ENCODE data around the gene AGBL2. TPM values are rescaled to one million over a fixed set of nuclear protein-coding genes. Genes with fewer than 3 reads are reported as not detected.
"Not testable (repeated sequence)": the region's sequence is repeated elsewhere in the genome, so short reads cannot be mapped to it uniquely, and the experiment has no call there.

Gene AGBL2, protein sequence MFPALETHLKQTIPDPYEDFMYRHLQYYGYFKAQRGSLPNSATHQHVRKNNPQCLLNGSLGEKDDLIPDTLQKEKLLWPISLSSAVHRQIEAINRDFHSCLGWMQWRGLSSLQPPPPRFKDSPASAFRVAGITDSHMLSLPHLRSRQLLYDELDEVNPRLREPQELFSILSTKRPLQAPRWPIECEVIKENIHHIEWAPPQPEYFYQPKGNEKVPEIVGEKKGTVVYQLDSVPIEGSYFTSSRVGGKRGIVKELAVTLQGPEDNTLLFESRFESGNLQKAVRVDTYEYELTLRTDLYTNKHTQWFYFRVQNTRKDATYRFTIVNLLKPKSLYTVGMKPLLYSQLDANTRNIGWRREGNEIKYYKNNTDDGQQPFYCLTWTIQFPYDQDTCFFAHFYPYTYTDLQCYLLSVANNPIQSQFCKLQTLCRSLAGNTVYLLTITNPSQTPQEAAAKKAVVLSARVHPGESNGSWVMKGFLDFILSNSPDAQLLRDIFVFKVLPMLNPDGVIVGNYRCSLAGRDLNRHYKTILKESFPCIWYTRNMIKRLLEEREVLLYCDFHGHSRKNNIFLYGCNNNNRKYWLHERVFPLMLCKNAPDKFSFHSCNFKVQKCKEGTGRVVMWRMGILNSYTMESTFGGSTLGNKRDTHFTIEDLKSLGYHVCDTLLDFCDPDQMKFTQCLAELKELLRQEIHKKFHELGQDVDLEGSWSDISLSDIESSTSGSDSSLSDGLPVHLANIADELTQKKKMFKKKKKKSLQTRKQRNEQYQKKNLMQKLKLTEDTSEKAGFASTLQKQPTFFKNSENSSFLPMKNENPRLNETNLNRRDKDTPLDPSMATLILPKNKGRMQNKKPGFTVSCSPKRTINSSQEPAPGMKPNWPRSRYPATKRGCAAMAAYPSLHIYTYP
- polyA plus RNA-seq (2013) = 1.7 and 2.2 TPM in 2 replicates

DNA sequence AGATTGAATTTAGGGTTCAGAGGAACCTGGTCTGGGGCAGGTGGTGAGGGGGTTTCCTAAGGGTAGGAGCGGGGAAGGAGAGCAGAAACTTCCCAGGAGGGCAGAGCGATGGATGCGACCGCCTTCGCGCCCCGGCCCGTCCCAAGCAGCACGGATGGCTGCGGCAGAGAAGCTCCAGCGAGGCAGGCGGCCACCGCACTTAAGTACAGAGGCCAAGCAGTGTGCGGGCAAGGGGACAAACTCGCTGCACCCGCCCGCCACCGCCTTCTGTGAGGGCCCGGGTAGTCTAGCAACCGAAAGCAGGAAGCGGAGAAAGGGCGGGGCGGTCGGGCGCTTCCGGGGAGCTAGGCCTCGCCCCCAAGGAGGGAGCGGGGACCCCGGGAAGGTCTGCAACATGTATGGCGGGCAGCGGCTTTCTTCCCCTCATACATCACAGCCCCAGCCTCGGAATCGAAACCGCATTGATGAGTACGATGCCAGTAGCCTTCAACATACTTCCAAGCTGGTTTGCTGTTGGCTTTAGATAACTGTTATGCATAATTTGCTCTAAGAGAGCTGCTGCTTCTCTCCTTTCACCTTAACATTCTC lies at the start of gene AGBL2:
Gene AGBL2 (minus strand): TSS at position 288 of the 588 bp plus-strand sequence. CDS start 719 bp downstream, outside the sequence.
- Histone ChIP-seq H2AFZ (ENCODE audit: insufficient read depth, low read length, poor library complexity) (peak within 1 kb of the TSS; percentile 85), H3K9ac (ENCODE audit: low read length) (peak within 1 kb of the TSS; percentile 52)

DNA sequence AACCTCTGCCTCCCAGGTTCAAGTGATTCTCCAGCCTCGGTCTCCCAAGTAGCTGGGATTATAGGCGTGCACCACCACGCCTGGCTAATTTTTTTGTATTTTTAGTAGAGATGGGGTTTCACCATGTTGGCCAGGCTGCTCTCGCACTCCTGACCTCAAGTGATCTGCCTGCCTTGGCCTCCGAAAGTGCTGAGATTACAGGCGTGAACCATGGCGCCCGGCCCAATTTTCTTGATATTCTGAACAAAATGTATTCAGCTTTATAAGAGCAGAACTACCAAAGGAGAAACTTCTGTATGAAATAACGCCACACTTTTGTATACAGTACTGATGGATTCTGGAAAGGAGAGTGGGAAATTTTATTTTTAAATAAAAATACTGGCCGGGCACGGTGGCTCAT lies 44.1 kb upstream of the AGBL2 start:
- H3K18ac ChIP-seq (ENCODE audit: low read length); H4K91ac ChIP-seq (ENCODE audit: low read depth, low read length); H3K27ac ChIP-seq (ENCODE audit: low read depth, low read length); H3K4me3 ChIP-seq (ENCODE audit: low read depth, low read length); H3K4me2 ChIP-seq (ENCODE audit: low read length); H3K9me3 ChIP-seq (ENCODE audit: insufficient read depth, low read depth, low read length); H3K23ac ChIP-seq (ENCODE audit: low read length); H2BK5ac ChIP-seq (ENCODE audit: low read depth, low read length, poor library complexity); H3K79me2 ChIP-seq (ENCODE audit: control insufficient read depth, insufficient read depth, low read length, poor library complexity); H4K8ac ChIP-seq (ENCODE audit: low read depth, low read length); H2BK12ac ChIP-seq (ENCODE audit: low read length); H4K12ac ChIP-seq (ENCODE audit: low read depth, low read length); H3K27me3 ChIP-seq (ENCODE audit: insufficient read depth, low read length); H3K14ac ChIP-seq (ENCODE audit: low read length); H2BK120ac ChIP-seq (ENCODE audit: insufficient read depth, low read length, poor library complexity); H2AFZ ChIP-seq (ENCODE audit: insufficient read depth, low read length, poor library complexity); H3K4ac ChIP-seq (ENCODE audit: low read depth, low read length); H3K79me1 ChIP-seq (ENCODE audit: low read length); H3K4me1 ChIP-seq (ENCODE audit: control insufficient read depth in 1 of 2, insufficient read depth in 2 of 2, low read length in 2 of 2); H2AK5ac ChIP-seq (ENCODE audit: low read length); DNase-seq; H3K9ac ChIP-seq (ENCODE audit: low read length): not testable (repeated sequence)
- WGBS (ENCODE audit: extremely low coverage, insufficient coverage, insufficient read length) = no CpG with 5 or more reads among the region's 11 CpGs
- peaks cover 55 to 60% of the 10 kb centered on the region in 2 experiments for H3K36me3 ChIP-seq (ENCODE audit: control insufficient read depth in 1 of 2, insufficient read depth in 2 of 2, low read length in 2 of 2)

More for the DNA sequence above, at the start of gene AGBL2:
- DNase-seq = peak; percentile 73 to 74
- peak within 1 kb of the TSS; percentile 75 for H3K18ac ChIP-seq (ENCODE audit: low read length)
- peak within 1 kb of the TSS; percentile 33 for H4K91ac ChIP-seq (ENCODE audit: low read depth, low read length)
- H3K27me3 ChIP-seq (ENCODE audit: insufficient read depth, low read length) = no peaks in the 10 kb centered on the region
- peak within 1 kb of the TSS; percentile 89 for H4K8ac ChIP-seq (ENCODE audit: low read depth, low read length)
- H3K36me3 ChIP-seq (ENCODE audit: control insufficient read depth in 1 of 2, insufficient read depth in 2 of 2, low read length in 2 of 2) = peaks cover 13 to 16% of the 10 kb centered on the region in 2 experiments
- no peak within 1 kb of the TSS for H2AK5ac ChIP-seq (ENCODE audit: low read length)
- no peaks in the 10 kb centered on the region for H3K9me3 ChIP-seq (ENCODE audit: insufficient read depth, low read depth, low read length)
- H3K4me2 ChIP-seq (ENCODE audit: low read length) = peak within 1 kb of the TSS; percentile 78
- no peak within 1 kb of the TSS for H2BK5ac ChIP-seq (ENCODE audit: low read depth, low read length, poor library complexity)
- peaks cover 3% of the 10 kb centered on the region in 2 experiments for H3K4me1 ChIP-seq (ENCODE audit: control insufficient read depth in 1 of 2, insufficient read depth in 2 of 2, low read length in 2 of 2)
- no peak within 1 kb of the TSS for H3K23ac ChIP-seq (ENCODE audit: low read length)
- H3K79me1 ChIP-seq (ENCODE audit: low read length) = peaks cover 3% of the 10 kb centered on the region
- peaks cover 2% of the 10 kb centered on the region for H3K79me2 ChIP-seq (ENCODE audit: control insufficient read depth, insufficient read depth, low read length, poor library complexity)
- WGBS (ENCODE audit: extremely low coverage, insufficient coverage, insufficient read length) = no CpG with 5 or more reads among the region's 35 CpGs
- peak within 1 kb of the TSS; percentile 65 for H4K12ac ChIP-seq (ENCODE audit: low read depth, low read length)
- H2BK12ac ChIP-seq (ENCODE audit: low read length) = no peak within 1 kb of the TSS
- no peak within 1 kb of the TSS for H2BK120ac ChIP-seq (ENCODE audit: insufficient read depth, low read length, poor library complexity)
- peak within 1 kb of the TSS; percentile 77 for H3K14ac ChIP-seq (ENCODE audit: low read length)
- H3K4ac ChIP-seq (ENCODE audit: low read depth, low read length) = no peak within 1 kb of the TSS
- H3K4me3 ChIP-seq (ENCODE audit: low read depth, low read length) = peak within 1 kb of the TSS; percentile 73
- H3K27ac ChIP-seq (ENCODE audit: low read depth, low read length) = no peak within 1 kb of the TSS

DNA sequence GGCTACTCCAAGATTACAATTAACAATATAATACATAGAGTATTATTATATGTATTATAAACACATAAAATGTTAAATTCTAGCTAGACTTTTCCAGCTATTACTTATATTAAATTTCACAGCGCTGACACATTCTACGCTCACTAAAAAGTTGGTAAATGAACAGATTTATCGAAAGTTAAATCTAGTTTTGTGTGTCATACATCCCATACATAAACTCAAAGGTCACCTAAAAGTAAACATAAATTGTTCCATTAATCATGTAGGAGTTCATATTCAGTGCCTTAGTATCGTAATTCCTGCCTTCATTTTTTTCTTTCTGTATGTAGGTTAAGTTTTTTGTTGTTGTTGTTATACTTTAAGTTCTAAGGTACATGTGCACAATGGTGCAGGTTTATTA lies 41.0 kb upstream of the AGBL2 start:
- Histone ChIP-seq H3K4me3 (ENCODE audit: low read depth, low read length) (no peak overlapping the region), H2BK120ac (ENCODE audit: insufficient read depth, low read length, poor library complexity) (no peak overlapping the region), H3K14ac (ENCODE audit: low read length) (no peak overlapping the region), H3K4me2 (ENCODE audit: low read length) (no peak overlapping the region), H4K91ac (ENCODE audit: low read depth, low read length) (no peak overlapping the region), H2BK12ac (ENCODE audit: low read length) (no peak overlapping the region), H3K23ac (ENCODE audit: low read length) (no peak overlapping the region), H3K18ac (ENCODE audit: low read length) (no peak overlapping the region), H2BK5ac (ENCODE audit: low read depth, low read length, poor library complexity) (no peak overlapping the region), H4K12ac (ENCODE audit: low read depth, low read length) (no peak overlapping the region), H3K4me1 (ENCODE audit: control insufficient read depth in 1 of 2, insufficient read depth in 2 of 2, low read length in 2 of 2) (no peaks in the 10 kb centered on the region), H4K8ac (ENCODE audit: low read depth, low read length) (no peak overlapping the region), H3K9ac (ENCODE audit: low read length) (no peak overlapping the region), H3K36me3 (ENCODE audit: control insufficient read depth in 1 of 2, insufficient read depth in 2 of 2, low read length in 2 of 2) (peaks cover 62 to 66% of the 10 kb centered on the region in 2 experiments), H2AFZ (ENCODE audit: insufficient read depth, low read length, poor library complexity) (no peak overlapping the region), H3K4ac (ENCODE audit: low read depth, low read length) (no peak overlapping the region), H2AK5ac (ENCODE audit: low read length) (no peak overlapping the region), H3K79me2 (ENCODE audit: control insufficient read depth, insufficient read depth, low read length, poor library complexity) (no peaks in the 10 kb centered on the region), H3K79me1 (ENCODE audit: low read length) (no peaks in the 10 kb centered on the region), H3K27ac (ENCODE audit: low read depth, low read length) (no peak overlapping the region), H3K27me3 (ENCODE audit: insufficient read depth, low read length) (no peaks in the 10 kb centered on the region), H3K9me3 (ENCODE audit: insufficient read depth, low read depth, low read length) (no peaks in the 10 kb centered on the region)
- WGBS (ENCODE audit: extremely low coverage, insufficient coverage, insufficient read length) = no CpG with 5 or more reads among the region's 4 CpGs
- no peak for DNase-seq

DNA sequence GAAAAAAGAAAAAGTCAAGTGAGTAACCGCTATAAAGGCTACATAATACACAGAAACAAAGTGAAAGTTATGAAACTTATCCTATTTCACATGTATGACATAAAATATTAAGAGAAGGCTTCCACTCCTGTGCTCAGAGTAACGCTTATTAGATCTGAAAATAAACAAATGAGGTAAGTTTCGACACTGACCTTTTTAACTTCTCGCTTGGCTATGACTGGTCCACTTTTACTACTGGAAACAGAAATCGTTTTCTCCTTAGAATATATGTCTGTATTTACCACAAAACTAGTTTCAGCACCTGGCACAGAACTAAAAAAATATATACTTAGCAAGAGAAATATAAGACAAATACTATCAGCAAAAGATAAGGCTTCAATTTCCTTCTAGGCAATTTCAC lies 35.6 kb upstream of the AGBL2 start:
- H3K4ac ChIP-seq (ENCODE audit: low read depth, low read length) = no peak overlapping the region
- no peak overlapping the region for H4K12ac ChIP-seq (ENCODE audit: low read depth, low read length)
- H3K79me2 ChIP-seq (ENCODE audit: control insufficient read depth, insufficient read depth, low read length, poor library complexity) = no peaks in the 10 kb centered on the region
- no peak overlapping the region for H2AFZ ChIP-seq (ENCODE audit: insufficient read depth, low read length, poor library complexity)
- no peak overlapping the region for H3K9ac ChIP-seq (ENCODE audit: low read length)
- no peak overlapping the region for H3K14ac ChIP-seq (ENCODE audit: low read length)
- H3K4me1 ChIP-seq (ENCODE audit: control insufficient read depth in 1 of 2, insufficient read depth in 2 of 2, low read length in 2 of 2) = no peaks in the 10 kb centered on the region
- H2AK5ac ChIP-seq (ENCODE audit: low read length) = no peak overlapping the region
- no peak overlapping the region for H3K4me2 ChIP-seq (ENCODE audit: low read length)
- no peak overlapping the region for H3K27ac ChIP-seq (ENCODE audit: low read depth, low read length)
- no peak overlapping the region for H3K4me3 ChIP-seq (ENCODE audit: low read depth, low read length)
- no peaks in the 10 kb centered on the region for H3K27me3 ChIP-seq (ENCODE audit: insufficient read depth, low read length)
- H2BK120ac ChIP-seq (ENCODE audit: insufficient read depth, low read length, poor library complexity) = no peak overlapping the region
- no peak for DNase-seq
- no peak overlapping the region for H3K18ac ChIP-seq (ENCODE audit: low read length)
- H3K79me1 ChIP-seq (ENCODE audit: low read length) = no peaks in the 10 kb centered on the region
- no peak overlapping the region for H2BK12ac ChIP-seq (ENCODE audit: low read length)
- no peak overlapping the region for H4K91ac ChIP-seq (ENCODE audit: low read depth, low read length)
- peaks cover 65 to 70% of the 10 kb centered on the region in 2 experiments for H3K36me3 ChIP-seq (ENCODE audit: control insufficient read depth in 1 of 2, insufficient read depth in 2 of 2, low read length in 2 of 2)
- H4K8ac ChIP-seq (ENCODE audit: low read depth, low read length) = no peak overlapping the region
- no peak overlapping the region for H2BK5ac ChIP-seq (ENCODE audit: low read depth, low read length, poor library complexity)
- no CpG with 5 or more reads among the region's 5 CpGs for WGBS (ENCODE audit: extremely low coverage, insufficient coverage, insufficient read length)
- H3K23ac ChIP-seq (ENCODE audit: low read length) = no peak overlapping the region
- no peaks in the 10 kb centered on the region for H3K9me3 ChIP-seq (ENCODE audit: insufficient read depth, low read depth, low read length)
